H1 (cell line): Measurements from ENCODE around the gene CRYGN. TPM values are rescaled to one million over a fixed set of nuclear protein-coding genes. Genes with fewer than 3 reads are reported as not detected.

Experiments
- CTCF ChIA-PET: fragments of 300-600 bp; sonication (Branson Sonifier 250); formaldehyde crosslinking; loops from one replicate; lab custom pipeline; 2021; ENCODE audit not compliant: partially characterized antibody; lab: Charles Lee
- POLR2A ChIA-PET: fragments of 300-600 bp; sonication (Branson Sonifier 250); formaldehyde crosslinking; loops from one replicate; lab custom pipeline; 2021; ENCODE audit warnings: inconsistent platforms; ENCODE audit not compliant: partially characterized antibody; lab: Charles Lee
- DNase-seq, 2 experiments: peaks; one replicate each; pipeline versions ENCODE4 v3.0.0 to v3.0.0-alpha.2; 2010 to 2022; ENCODE audit warnings: low spot score in 2 of 2, low read depth in 1 of 2, mixed read lengths in 1 of 2
- FAIRE-seq: peaks from 2 replicates; lab custom pipeline; 2011; peaks lifted over from hg19 to GRCh38; lab: Jason Lieb, UNC
- H2AFZ ChIP-seq: 2 replicates; pipeline ENCODE4 v1.8.1; 2012; ENCODE audit warnings: low read length, inconsistent platforms
- H2AK5ac ChIP-seq: 2 replicates; pipeline ENCODE4 v1.6.1; 2013; ENCODE audit warnings: low read depth, low read length
- H2BK120ac ChIP-seq: replicated peaks from 2 replicates; pipeline ENCODE3; 2013; ENCODE audit warnings: low read depth, low read length, inconsistent platforms
- H2BK12ac ChIP-seq: 2 replicates; pipeline ENCODE4 v1.6.1; 2013; ENCODE audit warnings: low read depth, low read length
- H2BK15ac ChIP-seq: 2 replicates; pipeline ENCODE4 v1.6.1; 2013; ENCODE audit warnings: low read length
- H2BK20ac ChIP-seq: 2 replicates; pipeline ENCODE4 v1.6.1; 2013; ENCODE audit warnings: low read length
- H2BK5ac ChIP-seq: 2 replicates; pipeline ENCODE4 v1.6.1; 2013; ENCODE audit warnings: low read depth, low read length
- H3K14ac ChIP-seq: 2 replicates; pipeline ENCODE4 v1.6.1; 2013; ENCODE audit warnings: inconsistent platforms; ENCODE audit not compliant: insufficient read length
- H3K18ac ChIP-seq: 2 replicates; pipeline ENCODE4 v1.6.1; 2013; ENCODE audit warnings: low read length; ENCODE audit errors: extremely low read depth
- H3K23ac ChIP-seq: 2 replicates; pipeline ENCODE4 v1.6.1; 2013; ENCODE audit warnings: inconsistent platforms; ENCODE audit not compliant: insufficient read length
- H3K23me2 ChIP-seq: 2 replicates; pipeline ENCODE4 v1.6.1; 2013; ENCODE audit warnings: low read depth, low read length
- H3K27ac ChIP-seq: 2 replicates; pipeline ENCODE4 v1.6.1; 2011; ENCODE audit warnings: low read depth, low read length, inconsistent platforms
- H3K27me3 ChIP-seq, 4 experiments: replicated peaks in 1 of 4; 1 replicate in 1 of 4; 2 replicates in 3 of 4; pipeline versions ENCODE4 v1.6.1 to v1.8.1; 2011 to 2013; ENCODE audit warnings: low read length in 3 of 4, mild to moderate bottlenecking in 3 of 4, inconsistent platforms in 2 of 4, mixed read lengths in 2 of 4, moderate library complexity in 1 of 4; ENCODE audit not compliant: control insufficient read depth in 3 of 4, insufficient read depth in 3 of 4; ENCODE audit errors: extremely low read depth in 1 of 4
- H3K36me3 ChIP-seq, 4 experiments: 2 replicates each; pipeline versions ENCODE4 v1.6.1 to v1.8.1; 2011 to 2013; ENCODE audit warnings: mild to moderate bottlenecking in 4 of 4, low read length in 3 of 4, moderate library complexity in 2 of 4, control low read depth in 1 of 4, inconsistent platforms in 1 of 4; ENCODE audit not compliant: insufficient read depth in 4 of 4, control insufficient read depth in 2 of 4
- H3K4ac ChIP-seq: replicated peaks from 2 replicates; pipeline ENCODE3; 2013; ENCODE audit warnings: low read length, low read depth, mixed read lengths, inconsistent platforms; ENCODE audit not compliant: insufficient read length
- H3K4me1 ChIP-seq, 4 experiments: replicated peaks in 1 of 4; 1 replicate in 1 of 4; 2 replicates in 3 of 4; pipeline versions ENCODE4 v1.6.1 to v1.8.1; 2011 to 2013; ENCODE audit warnings: low read length in 3 of 4, inconsistent platforms in 2 of 4, mixed read lengths in 1 of 4; ENCODE audit not compliant: insufficient read depth in 4 of 4, control insufficient read depth in 3 of 4
- H3K4me2 ChIP-seq, 2 experiments: 2 replicates each; pipeline versions ENCODE4 v1.6.1 to v1.8.1; 2011 to 2013; ENCODE audit warnings: low read depth in 2 of 2, low read length in 2 of 2, control low read depth in 1 of 2, inconsistent platforms in 1 of 2, mild to moderate bottlenecking in 1 of 2; ENCODE audit not compliant: insufficient read depth in 1 of 2
- H3K4me3 ChIP-seq, 4 experiments: fragments of 200-600, 300-600 bp in 1 of 4; sonication (generic), shearing (Covaris generic), sonication (Bioruptor Twin) in 1 of 4; 2 replicates each; pipeline versions ENCODE4 v1.5.1 to v1.8.1; 2011 to 2016; ENCODE audit warnings: low read length in 4 of 4, low read depth in 3 of 4, control low read depth in 2 of 4, inconsistent platforms in 2 of 4, mild to moderate bottlenecking in 2 of 4, mixed read lengths in 1 of 4, moderate library complexity in 1 of 4; ENCODE audit not compliant: insufficient read depth in 2 of 4; ENCODE audit errors: extremely low read depth in 1 of 4
- H3K56ac ChIP-seq: replicated peaks from 2 replicates; pipeline ENCODE3; 2013; ENCODE audit warnings: low read depth, mild to moderate bottlenecking, mixed read lengths, low read length, inconsistent platforms; ENCODE audit not compliant: insufficient read length
- H3K79me1 ChIP-seq: 2 replicates; pipeline ENCODE4 v1.6.1; 2013; ENCODE audit warnings: low read depth, low read length, control low read depth
- H3K79me2 ChIP-seq, 2 experiments: 2 replicates each; pipeline versions ENCODE4 v1.6.1 to v1.8.1; 2012 to 2013; ENCODE audit warnings: low read length in 2 of 2, mild to moderate bottlenecking in 2 of 2, inconsistent platforms in 1 of 2; ENCODE audit not compliant: insufficient read depth in 2 of 2, control insufficient read depth in 1 of 2
- H3K9ac ChIP-seq, 4 experiments: replicated peaks in 1 of 4; 1 replicate in 1 of 4; 2 replicates in 3 of 4; pipeline versions ENCODE4 v1.6.1 to v1.8.1; 2011 to 2013; ENCODE audit warnings: low read depth in 3 of 4, low read length in 3 of 4, control low read depth in 2 of 4, mild to moderate bottlenecking in 2 of 4, moderate library complexity in 2 of 4, inconsistent platforms in 1 of 4; ENCODE audit errors: extremely low read depth in 1 of 4
- H3K9me3 ChIP-seq, 2 experiments: 2 replicates each; pipeline versions ENCODE4 v1.6.1 to v1.8.1; 2012 to 2013; ENCODE audit warnings: mild to moderate bottlenecking in 2 of 2, moderate library complexity in 2 of 2, control low read depth in 1 of 2, inconsistent platforms in 1 of 2, low read depth in 1 of 2, low read length in 1 of 2, mixed read lengths in 1 of 2; ENCODE audit not compliant: insufficient read depth in 2 of 2
- H4K20me1 ChIP-seq, 2 experiments: replicated peaks in 1 of 2; 2 replicates each; pipeline versions ENCODE3 to v1.8.1; 2011 to 2013; ENCODE audit warnings: inconsistent platforms in 2 of 2, low read length in 2 of 2, mild to moderate bottlenecking in 1 of 2; ENCODE audit not compliant: insufficient read depth in 2 of 2, control insufficient read depth in 1 of 2
- H4K5ac ChIP-seq: 2 replicates; pipeline ENCODE4 v1.6.1; 2013; ENCODE audit warnings: low read length, low read depth, mixed read lengths, inconsistent platforms; ENCODE audit not compliant: insufficient read length
- H4K8ac ChIP-seq: 2 replicates; pipeline ENCODE4 v1.8.0; 2013; ENCODE audit warnings: mild to moderate bottlenecking, moderate library complexity, low read length, inconsistent platforms; ENCODE audit not compliant: insufficient read depth; ENCODE audit errors: extremely low read depth
- H4K91ac ChIP-seq: replicated peaks from 2 replicates; pipeline ENCODE3; 2013; ENCODE audit warnings: low read length, mixed read lengths, inconsistent platforms; ENCODE audit not compliant: insufficient read length
- USF2 ChIP-seq: IDR thresholded peaks from 2 replicates; pipeline ENCODE4 v1.6.1; 2011; ENCODE audit warnings: low read length, improper control_type of control experiment
- WGBS, 2 experiments: shearing (Covaris generic) in 1 of 2; methylation state at CpG; one replicate each; pipeline versions ENCODE4 v1.1.6 to v1.1.7; 2013 to 2015; ENCODE audit warnings: low lambda C conversion rate in 2 of 2, mixed read lengths in 2 of 2, inconsistent platforms in 1 of 2, low coverage in 1 of 2, missing lambda C conversion rate in 1 of 2; ENCODE audit not compliant: insufficient replicate concordance in 2 of 2, insufficient coverage in 1 of 2, insufficient read length in 1 of 2; ENCODE audit errors: extremely low coverage in 1 of 2, missing lambda C conversion rate in 1 of 2; 5-methylcytosine and 5-hydroxymethylcytosine counted together
- polyA plus RNA-seq, 7 experiments: library from polyadenylated mRNA; depleted of rRNA in 3 of 7; stranded (reverse) in 5 of 7; unstranded in 2 of 7; fragments of >200 nt in 5 of 7; fragments of 200-250 nt in 2 of 7; gene quantifications; 1 replicate in 5 of 7; 2 replicates in 1 of 7; 4 replicates in 1 of 7; pipeline versions ENCODE4 v1.2.1 to v1.2.3, GENCODE V29; 2011 to 2013; ENCODE audit warnings: missing spikeins in 2 of 7, mixed read lengths in 2 of 7
- total RNA-seq: library from RNA; stranded (reverse); fragmentation: NEBNext Ultra II Directional; extraction: Animal tissue kit (Norgen Biotek cat#: 25700); gene quantifications from 2 replicates; pipeline ENCODE4 v1.2.1, GENCODE V29; 2021

The CRYGN gene
- total and polyA plus RNA-seq, 2 of the 8 experiments (the other 6 are each of a cell fraction or from before 2014, with no cell fraction given), result 0.98 to 1.6 TPM

GRCh38 chr7:151435103-151435916 lies 4.6 kb downstream of the CRYGN start:
- Histone ChIP-seq H3K56ac (no peak overlapping the region), H3K23me2 (peaks cover 4% of the 10 kb centered on the region; the same call in 1 of the 2 replicates), H2BK12ac (no peak overlapping the region)
- TF ChIP-seq USF2, result no peak
- TF ChIP-seq, all 59 proteins: peak for 0
- WGBS, 2 experiments, result 87% methylated on average over 15 of the region's 20 CpGs; no CpG with 5 or more reads in 1 of the 2 experiments
- Histone ChIP-seq H2AK5ac (no peak overlapping the region), H3K36me3 (no peaks in the 10 kb centered on the region), H3K9me3 (no peaks in the 10 kb centered on the region), H3K9ac (no peak overlapping the region), H4K91ac (no peak overlapping the region), H4K20me1 (no peaks in the 10 kb centered on the region), H2BK120ac (no peak overlapping the region), H2BK15ac (0 out of 2 replicates have a peak overlapping the region, but pooled peaks have one; percentile 29), H3K79me1 (no peaks in the 10 kb centered on the region; the same call in 1 of the 2 replicates), H4K8ac (no peak overlapping the region), H2BK20ac (no peak overlapping the region), H3K4me2 (no peak overlapping the region), H3K23ac (no peak overlapping the region), H4K5ac (no peak overlapping the region), H3K4me1 (peaks cover 0 to 9% (median 3%) of the 10 kb centered on the region in 4 experiments; a peak in 5 of 7 replicates), H3K14ac (no peak overlapping the region), H3K4ac (no peak overlapping the region), H3K27ac (no peak overlapping the region), H2AFZ (no peak overlapping the region), H3K4me3 (no peak overlapping the region), H2BK5ac (0 out of 2 replicates have a peak overlapping the region, but pooled peaks have one; percentile 21), H3K27me3 (peaks cover 0 to 7% (median 6%) of the 10 kb centered on the region in 4 experiments; a peak in 4 of 7 replicates), H3K79me2 (no peaks in the 10 kb centered on the region), H3K18ac (no peak overlapping the region)
- ChIA-PET POLR2A (interaction anchor here (1.1 kb wide), 1 partner anchor 9 kb away, joined by 3 read pairs; no protein-coding TSS in a partner anchor), CTCF (interaction anchor here (0.6 to 4.2 kb wide), 7 partner anchors 12 to 298 kb away, joined by 3 to 24 read pairs (median 5); no protein-coding TSS in a partner anchor)
- DNase-seq (no peak), FAIRE-seq (no peak)
